SW480 (cell line): Measurements from ENCODE around the gene IFNW1.
"Not testable (repeated sequence)": the region's sequence is repeated elsewhere in the genome, so short reads cannot be mapped to it uniquely, and the experiment has no call there.

Source experiments
- DNase-seq: peaks from one replicate; pipeline ENCODE4 v3.0.0-alpha.2; 2016; ENCODE audit warnings: low spot score

IFNW1 gene

DNA sequence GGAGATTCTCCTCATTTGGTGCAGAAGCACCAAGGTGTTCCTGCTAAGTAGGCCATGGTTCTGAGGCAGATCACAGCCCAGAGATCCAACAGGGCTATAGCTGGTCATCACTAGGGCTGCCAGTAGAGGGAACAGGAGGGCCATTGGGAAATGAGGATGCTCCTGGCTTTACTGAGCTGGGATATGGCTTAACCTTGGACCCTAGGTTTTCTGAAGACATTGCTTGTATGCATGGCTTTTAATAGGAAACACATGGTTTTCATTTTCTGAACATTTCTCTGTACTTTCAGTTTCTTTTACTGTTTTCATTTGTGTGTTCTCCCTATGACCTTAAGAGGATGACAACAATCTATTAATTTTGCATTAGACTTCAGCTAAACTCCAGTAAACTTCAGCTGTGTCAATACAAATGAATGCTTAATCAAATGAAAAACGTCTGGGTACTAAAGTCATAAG lies at the start of gene IFNW1:
IFNW1 (minus strand) TSS at position 406 of the 456 bp plus-strand sequence; CDS start at position 144, 262 bp downstream.
- DNase-seq: no peak

DNA sequence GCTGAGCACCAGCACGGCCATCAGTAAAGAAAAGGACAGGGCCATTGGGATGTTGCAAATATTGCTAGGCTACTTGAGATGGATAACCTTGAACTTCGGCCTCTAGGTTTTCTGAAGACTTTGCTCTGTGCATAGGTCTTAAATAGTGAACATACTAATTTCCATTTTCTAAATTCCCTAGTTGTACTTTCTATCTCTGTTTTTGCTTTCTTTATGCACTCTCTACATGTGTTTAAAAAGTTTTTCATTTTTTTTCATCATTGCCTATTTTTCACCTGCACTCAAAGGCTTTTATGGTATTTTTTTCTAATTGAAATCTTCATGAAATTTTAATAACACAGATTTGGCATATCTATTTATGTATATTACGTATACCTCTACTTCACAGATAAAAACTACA lies 45.9 kb upstream of the IFNW1 start, which contains the start of gene IFNA4:
IFNA4 (minus strand) TSS at position 101 of the 400 bp plus-strand sequence; CDS start at position 45, 56 bp downstream.
- not testable (repeated sequence) for DNase-seq

DNA sequence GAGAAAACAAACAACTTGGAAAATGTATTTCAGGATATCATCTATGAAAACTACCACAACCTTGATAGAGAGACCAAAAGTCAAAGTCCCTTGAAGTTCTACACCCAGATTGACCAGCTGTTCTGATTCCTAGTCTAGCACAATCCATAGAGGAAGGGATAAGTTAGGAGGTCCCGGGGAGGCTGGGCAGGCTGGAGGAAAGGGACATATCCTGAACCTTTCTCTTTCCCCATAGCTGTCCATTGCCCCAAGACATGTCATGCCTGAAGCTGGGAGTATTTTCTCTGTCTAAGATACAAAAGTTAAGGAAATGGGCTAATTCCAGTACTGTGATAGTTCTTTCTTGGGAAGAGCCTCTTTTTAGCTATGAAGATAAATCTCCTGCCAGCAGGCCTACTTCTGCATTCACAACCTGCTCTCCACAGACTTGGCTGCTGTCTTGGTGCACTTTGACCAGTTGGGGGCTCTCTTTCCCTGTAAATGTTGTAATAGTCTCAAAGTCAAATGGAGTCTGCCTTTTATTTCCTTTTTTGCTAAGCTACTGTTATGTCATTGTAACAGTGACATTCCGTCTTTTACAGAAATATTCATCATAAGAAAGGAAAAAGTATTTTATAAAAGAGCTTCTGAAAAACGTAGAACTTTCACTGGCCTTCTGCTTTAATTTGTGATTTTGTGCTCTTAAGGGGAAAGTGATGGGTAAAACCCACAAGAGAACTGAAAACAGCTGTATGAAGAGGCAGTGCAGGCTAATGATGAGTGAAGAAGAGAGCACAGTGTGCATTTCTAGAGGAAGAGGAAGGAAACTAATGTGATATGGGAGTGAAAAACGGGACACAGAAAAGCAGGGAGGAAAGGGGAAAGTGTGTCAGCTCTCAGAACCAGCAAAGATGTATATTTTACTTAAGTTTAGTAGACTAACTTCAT lies 41.4 kb upstream of the IFNW1 start:
- peak; percentile 22 for DNase-seq

DNA sequence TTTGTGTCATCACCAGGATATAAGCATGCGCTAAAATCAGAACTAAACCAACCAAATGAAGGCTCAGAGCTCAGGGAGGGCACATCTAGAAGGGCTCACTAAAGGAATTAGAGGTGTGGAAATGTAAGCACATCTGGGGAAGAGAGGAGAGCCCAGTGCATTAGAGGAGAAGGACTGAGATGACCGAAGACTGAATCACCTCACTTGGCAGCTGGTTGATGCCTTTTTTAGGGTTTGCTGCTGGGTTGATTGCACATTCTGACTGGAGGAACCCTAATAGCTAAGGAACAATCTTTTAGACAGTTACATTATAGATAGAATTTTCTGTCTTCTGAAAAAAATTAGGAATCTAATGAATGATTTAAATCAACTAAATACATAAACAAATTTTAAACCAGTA lies 33.0 kb upstream of the IFNW1 start:
- no peak for DNase-seq

DNA sequence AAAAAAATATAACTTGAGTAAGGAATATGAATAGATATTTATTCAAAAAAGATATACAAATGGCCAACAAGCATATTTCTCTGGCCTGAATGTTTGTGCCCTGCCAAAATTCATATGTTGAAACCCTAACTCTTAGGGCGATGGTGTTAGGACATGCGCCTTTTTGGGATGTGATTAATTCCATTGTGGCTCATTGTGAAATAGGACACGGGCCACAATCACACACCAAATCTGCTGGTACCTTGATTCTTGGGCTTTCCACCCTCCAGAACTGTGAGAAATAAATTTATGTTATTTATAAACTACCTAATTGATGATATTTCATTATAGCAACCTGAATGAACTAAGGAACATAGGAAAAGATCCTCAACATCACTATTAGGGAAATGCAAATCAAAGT lies 30.5 kb upstream of the IFNW1 start:
- no peak for DNase-seq

DNA sequence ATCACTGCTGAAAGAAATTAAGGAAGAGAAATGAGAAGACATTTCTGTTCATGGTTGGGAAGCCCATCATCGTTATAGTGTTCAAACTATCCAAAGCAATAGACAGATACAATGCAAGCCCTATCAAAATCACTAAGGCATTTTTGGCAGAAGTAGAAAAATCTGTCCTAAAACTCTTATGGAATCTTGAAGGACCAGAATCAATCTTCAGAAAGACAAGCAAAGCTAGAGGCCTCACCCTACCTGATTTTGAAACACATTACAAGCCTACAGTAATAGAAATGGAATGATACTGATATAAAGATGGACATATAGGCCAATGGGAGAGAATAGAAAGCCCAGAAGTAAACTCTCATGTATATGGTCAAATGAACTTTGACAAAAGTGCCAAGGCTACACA lies 29.7 kb upstream of the IFNW1 start:
- DNase-seq: no peak

DNA sequence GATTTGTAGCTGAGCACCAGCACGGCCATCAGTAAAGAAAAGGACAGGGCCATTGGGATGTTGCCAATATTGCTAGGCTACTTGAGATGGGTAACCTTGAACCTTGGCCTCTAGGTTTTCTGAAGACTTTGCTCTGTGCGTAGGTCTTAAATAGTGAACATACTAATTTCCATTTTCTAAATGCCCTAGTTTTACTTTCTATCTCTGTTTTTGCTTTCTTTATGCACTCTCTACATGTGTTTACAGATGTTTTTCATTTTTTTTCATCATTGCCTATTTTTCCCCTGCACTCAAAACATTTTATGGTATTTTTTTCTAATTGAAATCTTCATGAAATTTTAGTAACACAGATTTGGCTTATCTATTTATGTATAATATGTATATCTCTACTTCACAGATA lies 24.9 kb upstream of the IFNW1 start, which contains the start of gene IFNA21:
IFNA21 (minus strand) TSS at position 101 of the 400 bp plus-strand sequence; CDS start at position 53, 48 bp downstream.
- DNase-seq: not testable (repeated sequence)

DNA sequence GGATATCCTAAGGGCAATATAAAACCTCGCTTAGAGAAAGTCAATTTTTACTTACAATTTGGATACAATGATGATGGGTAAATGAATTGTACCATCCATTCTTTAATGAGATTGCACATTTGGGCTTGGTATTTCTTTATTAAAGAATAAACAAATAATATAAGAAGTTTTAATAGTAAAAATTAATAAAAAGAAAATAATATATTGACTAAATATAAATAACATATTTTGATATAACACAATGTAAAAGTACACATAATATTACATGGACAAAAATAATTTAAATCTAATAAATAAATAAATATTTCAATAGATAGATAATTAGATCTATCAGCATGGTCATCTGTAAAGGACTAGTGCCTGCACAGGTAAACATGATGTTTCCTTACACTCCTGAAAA lies 23.9 kb upstream of the IFNW1 start:
- no peak for DNase-seq

DNA sequence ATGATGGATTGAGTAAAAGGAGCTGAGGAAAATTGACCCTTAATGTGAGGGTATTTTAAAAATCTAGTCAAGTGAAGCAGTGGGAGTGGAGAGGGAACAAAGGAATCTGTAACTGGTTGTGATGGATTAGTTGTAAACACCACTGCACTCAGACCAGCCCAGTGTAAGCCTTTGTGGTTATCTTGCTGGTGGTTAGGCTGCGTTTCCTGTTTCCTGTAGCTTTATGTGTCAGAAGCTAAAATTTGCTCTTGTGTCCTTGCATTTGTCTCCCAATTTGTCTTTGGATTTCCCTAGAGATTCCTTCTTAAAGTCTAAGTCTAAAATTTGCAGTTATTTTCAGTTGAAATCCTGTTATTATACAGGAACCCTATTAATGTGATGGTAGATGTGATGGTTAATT lies 18.5 kb upstream of the IFNW1 start:
- peak; percentile 29 for DNase-seq

DNA sequence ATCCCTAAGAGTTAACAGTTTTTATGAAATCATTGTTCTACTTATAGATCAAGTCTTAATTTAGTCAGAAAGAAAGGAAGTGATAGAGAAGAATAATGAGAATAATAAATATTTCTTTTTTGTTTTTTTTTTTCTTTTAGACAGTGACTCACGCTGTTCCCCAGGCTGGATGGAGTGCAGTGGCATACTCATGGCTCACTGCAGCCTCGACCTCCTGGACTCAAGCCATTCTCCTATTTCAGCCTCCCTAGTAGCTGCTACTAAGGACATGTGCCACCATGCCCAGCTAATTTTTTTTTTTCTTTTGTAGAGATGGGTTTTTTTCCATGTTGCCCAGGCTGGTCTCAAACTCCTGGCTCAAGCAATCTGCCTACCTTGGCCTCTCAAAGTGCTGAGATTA lies 13.9 kb upstream of the IFNW1 start:
- no peak for DNase-seq

DNA sequence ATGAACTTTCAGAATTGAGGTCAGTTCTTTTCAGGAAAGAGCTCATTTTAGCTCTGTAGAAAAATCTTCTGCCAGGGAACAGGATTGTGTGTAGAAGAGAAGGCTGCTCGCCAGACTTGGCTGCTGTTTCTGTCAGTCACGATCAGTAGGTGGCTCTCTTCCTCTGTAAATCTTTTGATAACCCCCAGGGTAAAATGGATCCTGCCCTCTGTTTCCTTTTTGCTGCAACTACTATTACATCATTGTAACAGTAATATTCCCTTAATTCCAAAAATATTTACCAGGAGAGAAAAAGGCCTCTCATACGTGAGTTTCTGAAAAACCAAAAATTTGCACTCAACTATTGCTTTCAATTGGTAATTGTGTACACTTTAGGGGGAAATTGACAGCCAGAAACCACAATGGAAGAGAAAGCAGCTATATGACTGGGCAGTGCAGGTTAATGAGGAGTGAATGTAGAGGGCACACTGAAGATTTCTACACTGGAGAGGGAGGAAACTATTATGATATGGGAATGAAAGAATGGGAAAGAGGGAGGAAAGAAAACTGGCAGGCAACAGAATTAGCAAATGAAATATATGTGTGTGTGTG lies 12.5 kb upstream of the IFNW1 start:
- DNase-seq: peak; percentile 53

DNA sequence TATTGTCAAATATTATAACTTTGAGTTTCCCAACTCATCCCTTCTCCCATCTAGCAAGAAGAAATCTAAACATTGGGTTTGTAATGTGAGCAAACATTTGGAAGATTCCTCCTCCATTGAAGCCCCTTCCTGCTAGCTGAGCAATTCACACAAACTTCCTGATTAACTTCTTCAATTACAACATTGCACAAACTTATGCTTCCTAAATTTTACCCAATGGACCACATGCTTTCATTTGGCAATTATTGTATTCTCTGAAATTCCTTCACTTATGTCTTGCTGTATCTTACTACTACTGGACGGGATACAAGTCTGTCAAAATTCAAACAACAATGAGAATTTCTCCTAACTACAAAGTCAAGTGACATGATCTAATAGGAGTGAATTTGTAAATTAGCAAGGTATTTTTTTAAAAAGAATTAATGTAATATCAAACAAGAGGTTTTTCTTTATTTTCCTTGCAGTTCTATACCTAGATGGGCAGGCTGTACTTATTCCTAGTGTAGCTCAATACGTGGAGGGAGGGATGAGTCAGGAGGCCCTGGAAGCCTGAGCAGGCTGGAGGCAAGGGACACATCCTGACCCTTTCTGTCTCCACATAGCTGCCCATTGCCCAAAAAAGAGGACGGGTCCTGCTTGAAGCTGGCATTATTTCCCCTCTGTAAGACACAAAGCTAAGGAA lies 11.8 kb upstream of the IFNW1 start:
- DNase-seq: peak; percentile 4

DNA sequence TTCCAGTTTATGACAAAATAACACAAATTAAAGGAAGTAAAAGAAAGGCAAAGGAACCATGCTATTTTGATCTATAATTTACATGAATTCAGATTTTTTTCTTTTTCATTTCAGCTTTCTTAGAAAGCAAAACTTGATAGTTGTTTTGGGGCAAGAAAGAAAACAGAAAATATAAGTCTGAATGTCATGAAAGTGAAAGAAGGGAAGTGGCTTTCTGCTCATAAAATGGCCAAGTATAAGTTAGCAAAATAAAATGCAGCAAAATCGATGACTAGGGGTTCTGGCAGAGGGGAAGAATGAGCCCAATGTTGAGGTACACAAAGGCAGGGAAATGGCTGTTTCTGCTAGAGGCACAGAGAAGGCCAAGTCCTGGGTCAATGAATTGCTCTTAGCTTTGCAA lies 3.0 kb upstream of the IFNW1 start:
- DNase-seq: no peak

DNA sequence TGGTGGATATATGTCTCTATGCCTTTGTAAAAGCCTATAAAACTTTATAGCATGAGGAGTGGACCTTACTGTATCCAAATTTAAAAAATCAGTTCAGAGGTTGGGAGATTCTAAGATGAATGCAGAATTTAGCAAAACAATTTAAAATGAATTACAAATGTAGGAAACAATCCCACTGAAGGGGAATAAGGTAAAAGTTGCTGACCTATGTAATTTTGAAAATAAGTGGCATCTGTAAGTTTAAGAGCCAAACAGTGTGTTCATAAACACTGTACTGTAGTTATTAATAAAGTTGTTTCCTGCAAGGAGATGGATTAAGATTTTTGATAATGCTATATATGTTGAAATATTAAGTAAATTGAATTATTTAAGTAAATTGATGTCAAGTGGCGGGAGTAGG lies 4.6 kb downstream of the IFNW1 start:
- DNase-seq: no peak

DNA sequence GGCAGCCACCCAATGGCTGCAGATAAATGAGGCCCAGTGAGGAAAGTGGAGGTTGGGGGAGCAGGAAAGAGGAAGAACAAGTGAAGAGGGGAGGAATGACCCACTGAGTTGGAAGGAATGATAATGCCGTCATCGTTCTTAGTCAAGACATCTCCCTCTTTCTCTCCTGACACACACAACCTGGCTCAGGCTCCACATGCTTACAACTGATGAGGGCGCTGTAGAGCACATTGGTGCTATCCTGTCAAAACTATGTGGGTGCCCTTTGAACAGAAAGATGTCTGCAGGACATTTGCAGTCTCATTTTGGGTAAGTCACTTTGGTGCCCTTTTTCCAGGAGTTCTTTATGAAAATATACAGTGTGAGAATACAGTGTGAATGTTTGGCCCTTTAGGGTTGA lies 5.9 kb downstream of the IFNW1 start:
- no peak for DNase-seq

DNA sequence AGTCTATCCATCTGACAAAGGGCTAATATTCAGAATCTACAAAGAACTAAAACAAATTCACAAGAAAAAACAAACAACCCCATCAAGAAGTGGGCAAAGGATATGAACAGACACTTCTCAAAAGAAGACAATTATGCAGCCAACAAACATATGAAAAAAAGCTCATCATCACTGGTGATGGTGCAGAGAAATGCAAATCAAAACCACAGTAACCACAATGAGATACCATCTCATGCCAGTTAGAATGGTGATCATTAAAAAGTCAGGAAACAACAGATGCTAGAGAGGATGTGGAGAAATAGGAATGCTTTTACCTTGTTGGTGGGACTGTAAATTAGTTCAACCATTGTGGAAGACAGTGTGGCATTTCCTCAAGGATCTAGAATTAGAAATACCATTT lies 13.4 kb downstream of the IFNW1 start:
- DNase-seq: not testable (repeated sequence)

DNA sequence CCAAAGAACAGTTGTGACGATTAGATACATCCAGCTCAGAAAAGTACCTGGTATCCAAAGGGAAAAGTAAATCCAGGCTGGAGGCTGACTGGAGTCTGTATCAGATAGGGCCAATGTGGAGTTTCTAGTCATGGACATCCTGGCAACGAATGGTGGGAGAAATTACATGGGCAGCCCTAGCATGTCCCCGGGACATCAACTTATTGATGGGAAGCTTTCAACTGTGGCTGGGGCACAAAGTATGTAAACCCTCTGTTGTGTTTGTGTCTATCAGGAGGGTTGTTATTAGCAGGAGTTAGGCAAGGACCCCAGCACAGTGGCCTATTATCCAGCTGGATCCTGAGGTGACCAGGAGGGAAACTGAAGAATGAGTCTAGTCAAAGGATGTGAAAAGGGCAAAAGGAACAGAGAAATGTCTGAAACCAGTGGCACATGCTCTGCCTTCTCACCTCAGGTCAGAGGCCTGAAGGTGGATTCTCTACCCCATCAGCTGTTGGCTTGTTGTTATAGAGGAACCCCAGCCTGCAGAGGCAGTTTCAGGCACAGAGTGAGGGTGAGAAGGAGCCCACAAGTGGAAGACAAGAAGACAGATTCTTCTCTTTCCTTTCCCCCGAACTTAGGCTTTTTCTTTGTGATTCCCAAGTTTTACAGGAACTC lies 19.9 kb downstream of the IFNW1 start:
- DNase-seq: no peak

DNA sequence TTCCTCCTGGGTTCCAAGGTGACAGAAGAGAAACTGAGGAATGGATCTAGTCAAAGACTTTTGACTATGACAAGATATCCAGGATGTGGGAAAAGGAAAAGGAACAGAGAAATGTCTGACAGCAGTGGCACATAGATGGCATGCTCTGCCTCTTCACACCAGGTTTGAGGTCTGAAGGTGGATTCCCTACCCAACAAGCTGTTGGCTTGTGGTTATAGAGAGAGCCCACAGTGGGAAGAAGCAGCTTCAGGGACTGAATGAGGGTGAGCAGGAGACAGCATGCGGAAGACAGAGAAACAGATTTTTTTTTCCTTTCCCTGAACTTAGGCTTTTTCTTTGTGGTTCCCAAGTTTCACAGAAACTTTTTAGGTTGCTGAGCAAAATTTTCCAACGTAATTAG lies 20.6 kb downstream of the IFNW1 start:
- no peak for DNase-seq

DNA sequence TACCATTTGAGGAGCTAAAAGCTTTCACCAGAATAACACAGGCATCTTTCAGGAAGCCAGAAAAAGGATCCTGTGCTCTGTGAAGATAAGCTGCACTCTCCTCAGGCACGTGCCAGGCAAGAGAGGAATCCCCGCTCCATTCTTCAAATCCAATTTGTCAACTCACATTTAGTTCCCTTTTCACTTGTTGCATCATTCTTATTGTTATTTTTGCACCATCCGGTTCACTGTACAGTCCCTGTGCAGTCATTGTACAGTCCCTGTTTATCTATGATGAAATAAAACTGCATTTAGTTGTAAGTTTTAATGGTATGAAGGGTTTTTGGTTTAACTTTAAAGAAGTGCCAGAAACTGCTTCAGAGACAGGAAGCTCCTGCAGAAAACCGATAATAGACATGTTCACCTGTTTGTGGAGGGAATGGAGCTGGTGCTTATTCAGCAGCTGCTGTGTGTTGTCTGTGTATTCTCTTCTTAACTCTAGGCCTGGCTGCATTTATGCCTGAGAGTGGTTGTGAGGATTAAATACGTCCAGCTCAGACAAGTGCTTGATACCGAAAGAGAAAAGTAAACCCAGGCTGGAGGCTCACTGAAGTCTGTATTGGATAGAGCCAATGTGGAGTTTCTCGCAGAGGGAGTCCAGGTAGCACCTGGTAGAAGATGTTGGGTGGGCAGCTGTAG lies 22.4 kb downstream of the IFNW1 start:
- no peak for DNase-seq

DNA sequence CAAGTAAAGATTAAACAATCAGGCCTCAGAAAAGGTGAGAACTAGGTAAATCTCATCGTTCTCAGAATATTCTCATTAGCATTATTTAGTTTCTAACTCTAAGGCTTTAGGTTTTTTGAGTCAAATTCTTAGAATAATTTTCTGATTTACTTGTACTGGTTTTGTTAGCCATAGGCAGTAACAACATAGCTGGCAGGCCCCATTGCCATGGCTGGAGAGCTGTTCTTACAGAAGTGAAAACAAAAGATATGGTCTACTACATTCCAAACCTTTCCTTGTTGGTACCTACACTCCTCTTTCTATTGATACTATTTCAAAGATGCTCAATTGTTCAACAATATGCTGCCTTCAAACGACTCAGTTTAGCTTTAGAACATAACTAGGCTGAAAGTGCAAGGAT lies 27.3 kb downstream of the IFNW1 start:
- DNase-seq: no peak
